SU-DHL-6 (cell line): ENCODE results near the gene SLC44A5.

Experiments
- H2AFZ ChIP-seq: fragments of 200-600 bp; sonication (generic); 2 replicates; pipeline ENCODE4 v1.6.1; 2014; ENCODE audit warnings: low read depth, mild to moderate bottlenecking, moderate library complexity, mixed read lengths, antibody characterized with exemption, low read length; ENCODE audit not compliant: severe bottlenecking
- H3F3A ChIP-seq: fragments of 200-600 bp; shearing (Covaris generic); 2 replicates; pipeline ENCODE4 v1.6.0; 2016; ENCODE audit warnings: antibody characterized with exemption, mild to moderate bottlenecking; ENCODE audit not compliant: insufficient read depth
- H3K27ac ChIP-seq: fragments of 200-600 bp; sonication (generic); 2 replicates; pipeline ENCODE4 v1.5.1; 2016; ENCODE audit warnings: low read depth, mild to moderate bottlenecking, low read length, moderate library complexity, mixed read lengths
- H3K27me3 ChIP-seq: fragments of 200-600 bp; sonication (generic), shearing (Covaris generic); 2 replicates; pipeline ENCODE4 v1.6.0; 2014; ENCODE audit warnings: mild to moderate bottlenecking, low read length
- H3K36me3 ChIP-seq: fragments of 200-600 bp; sonication (generic); 2 replicates; pipeline ENCODE4 v1.6.1; 2014; ENCODE audit warnings: mild to moderate bottlenecking, low read length, mixed read lengths
- H3K4me2 ChIP-seq: fragments of 300-600, 200-600 bp; shearing (Covaris generic), sonication (generic); 2 replicates; pipeline ENCODE4 v1.6.0; 2014; ENCODE audit warnings: low read length, low read depth, mild to moderate bottlenecking; ENCODE audit not compliant: poor library complexity, severe bottlenecking
- H3K4me3 ChIP-seq: fragments of 200-600 bp; sonication (generic); 2 replicates; pipeline ENCODE4 v1.5.1; 2014; ENCODE audit warnings: antibody characterized with exemption, low read length, mild to moderate bottlenecking, mixed read lengths; ENCODE audit not compliant: insufficient read depth, poor library complexity, severe bottlenecking
- H3K79me2 ChIP-seq: fragments of 200-600 bp; sonication (generic); 2 replicates; pipeline ENCODE4 v1.6.1; 2014; ENCODE audit warnings: mild to moderate bottlenecking, low read length, moderate library complexity; ENCODE audit not compliant: insufficient read depth
- H3K9ac ChIP-seq: fragments of 200-600 bp; sonication (generic); 2 replicates; pipeline ENCODE4 v1.7.0; 2014; ENCODE audit warnings: mild to moderate bottlenecking, low read length
- H3K9me2 ChIP-seq: fragments of 200-600 bp; sonication (generic); replicated peaks from 2 replicates; pipeline ENCODE4 v1.6.1; 2014; ENCODE audit warnings: low read length; ENCODE audit not compliant: insufficient read depth
- H3K9me3 ChIP-seq: fragments of 200-600 bp; sonication (generic); 2 replicates; pipeline ENCODE4 v1.6.1; 2014; ENCODE audit warnings: low read length, mixed read lengths; ENCODE audit not compliant: insufficient read depth
- H4K20me1 ChIP-seq: fragments of 200-600 bp; sonication (generic); 2 replicates; pipeline ENCODE4 v1.6.1; 2014; ENCODE audit warnings: low read depth, mild to moderate bottlenecking, antibody characterized with exemption, low read length, moderate library complexity, mixed read lengths
- EZH2phosphoT487 ChIP-seq: fragments of 200-600 bp; sonication (generic), shearing (Covaris generic); conservative IDR thresholded peaks from 2 replicates; pipeline ENCODE4 v1.6.1; 2018; ENCODE audit warnings: mild to moderate bottlenecking, antibody characterized with exemption, low read length, moderate library complexity, mixed read lengths
- TF ChIP-seq, protein P1 (sequence below): fragments of 200-600 bp; sonication (generic); IDR thresholded peaks from one replicate; pipeline ENCODE4 v1.5.1; 2017; ENCODE audit warnings: antibody characterized with exemption, mild to moderate bottlenecking, low read length, moderate library complexity; ENCODE audit not compliant: insufficient read depth, poor library complexity, severe bottlenecking

SLC44A5 gene

DNA sequence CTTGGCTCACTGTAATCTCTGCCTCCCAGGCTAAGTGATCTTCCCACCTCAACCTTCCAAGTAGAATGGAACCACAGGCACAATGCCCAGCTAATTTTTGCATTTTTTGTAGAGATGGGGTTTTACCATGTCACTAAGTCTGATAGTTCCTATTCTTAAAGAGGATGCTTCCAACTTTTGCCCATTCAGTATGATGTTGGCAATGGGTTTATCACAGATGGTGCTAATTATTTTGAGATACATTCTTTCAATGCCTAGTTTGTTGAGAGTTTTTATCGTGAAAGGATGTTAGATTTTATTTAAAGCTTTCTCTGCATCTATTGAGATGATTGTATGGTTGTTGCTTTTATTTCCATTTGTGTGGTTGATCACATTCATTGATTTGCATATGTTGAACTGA is 103.9 kb downstream of the SLC44A5 start:
- Histone ChIP-seq H3K9ac (no peak overlapping the region), H3K4me3 (no peak overlapping the region), H3F3A (no peaks in the 10 kb centered on the region), H2AFZ (no peak overlapping the region), H3K79me2 (no peaks in the 10 kb centered on the region), H3K4me2 (no peak overlapping the region), H3K36me3 (no peaks in the 10 kb centered on the region), H3K9me2 (no peaks in the 10 kb centered on the region), H4K20me1 (no peaks in the 10 kb centered on the region), H3K27me3 (no peaks in the 10 kb centered on the region), H3K9me3 (no peaks in the 10 kb centered on the region), H3K27ac (no peak overlapping the region)
- TF ChIP-seq EZH2phosphoT487: no peak
- TF ChIP-seq, protein P1, sequence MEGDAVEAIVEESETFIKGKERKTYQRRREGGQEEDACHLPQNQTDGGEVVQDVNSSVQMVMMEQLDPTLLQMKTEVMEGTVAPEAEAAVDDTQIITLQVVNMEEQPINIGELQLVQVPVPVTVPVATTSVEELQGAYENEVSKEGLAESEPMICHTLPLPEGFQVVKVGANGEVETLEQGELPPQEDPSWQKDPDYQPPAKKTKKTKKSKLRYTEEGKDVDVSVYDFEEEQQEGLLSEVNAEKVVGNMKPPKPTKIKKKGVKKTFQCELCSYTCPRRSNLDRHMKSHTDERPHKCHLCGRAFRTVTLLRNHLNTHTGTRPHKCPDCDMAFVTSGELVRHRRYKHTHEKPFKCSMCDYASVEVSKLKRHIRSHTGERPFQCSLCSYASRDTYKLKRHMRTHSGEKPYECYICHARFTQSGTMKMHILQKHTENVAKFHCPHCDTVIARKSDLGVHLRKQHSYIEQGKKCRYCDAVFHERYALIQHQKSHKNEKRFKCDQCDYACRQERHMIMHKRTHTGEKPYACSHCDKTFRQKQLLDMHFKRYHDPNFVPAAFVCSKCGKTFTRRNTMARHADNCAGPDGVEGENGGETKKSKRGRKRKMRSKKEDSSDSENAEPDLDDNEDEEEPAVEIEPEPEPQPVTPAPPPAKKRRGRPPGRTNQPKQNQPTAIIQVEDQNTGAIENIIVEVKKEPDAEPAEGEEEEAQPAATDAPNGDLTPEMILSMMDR: no peak

DNA sequence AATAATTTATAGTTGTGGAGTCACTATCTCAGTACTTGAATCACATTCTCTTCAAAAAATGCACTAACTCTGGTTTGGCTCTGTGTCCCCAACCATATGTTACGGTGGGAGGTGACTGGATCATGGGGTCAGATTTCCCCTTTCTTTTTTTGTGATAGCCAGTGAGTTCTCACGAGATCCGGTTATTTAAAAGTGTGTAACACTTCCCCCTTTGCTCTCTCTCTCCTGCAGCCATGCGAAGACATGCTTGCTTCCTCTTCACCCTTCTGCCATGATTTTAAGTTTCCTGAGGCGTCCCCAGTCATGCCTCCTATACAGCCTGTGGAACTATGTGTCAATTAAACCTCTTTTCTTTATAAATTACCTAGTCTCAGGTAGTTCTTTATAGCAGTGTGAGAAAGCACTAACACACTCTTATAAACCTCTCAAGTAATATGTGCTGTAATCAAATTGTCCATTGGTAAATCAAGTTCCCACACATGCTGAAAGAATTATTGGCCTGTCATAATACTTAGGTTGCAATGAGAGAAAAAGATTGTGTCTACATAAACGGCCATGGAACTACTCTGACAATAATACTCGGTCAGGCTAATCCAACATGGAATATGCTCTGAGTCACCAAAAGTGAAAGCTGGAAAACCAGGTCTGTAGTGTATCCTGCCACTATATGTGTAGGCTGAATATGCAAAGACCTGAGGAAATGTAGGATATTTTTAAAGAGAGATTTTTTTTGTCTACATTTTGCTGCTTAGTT is 107.5 kb downstream of the SLC44A5 start:
- no peaks in the 10 kb centered on the region for H3F3A ChIP-seq
- no peaks in the 10 kb centered on the region for H3K79me2 ChIP-seq
- no peaks in the 10 kb centered on the region for H3K9me2 ChIP-seq
- H3K27ac ChIP-seq: no peak overlapping the region
- H3K9ac ChIP-seq: no peak overlapping the region
- no peaks in the 10 kb centered on the region for H4K20me1 ChIP-seq
- H3K4me3 ChIP-seq: no peak overlapping the region
- no peaks in the 10 kb centered on the region for H3K9me3 ChIP-seq
- no peaks in the 10 kb centered on the region for H3K36me3 ChIP-seq
- H3K27me3 ChIP-seq: no peaks in the 10 kb centered on the region
- no peak overlapping the region for H3K4me2 ChIP-seq
- H2AFZ ChIP-seq: no peak overlapping the region
- TF ChIP-seq, protein P1: no peak
- TF ChIP-seq EZH2phosphoT487: no peak

DNA sequence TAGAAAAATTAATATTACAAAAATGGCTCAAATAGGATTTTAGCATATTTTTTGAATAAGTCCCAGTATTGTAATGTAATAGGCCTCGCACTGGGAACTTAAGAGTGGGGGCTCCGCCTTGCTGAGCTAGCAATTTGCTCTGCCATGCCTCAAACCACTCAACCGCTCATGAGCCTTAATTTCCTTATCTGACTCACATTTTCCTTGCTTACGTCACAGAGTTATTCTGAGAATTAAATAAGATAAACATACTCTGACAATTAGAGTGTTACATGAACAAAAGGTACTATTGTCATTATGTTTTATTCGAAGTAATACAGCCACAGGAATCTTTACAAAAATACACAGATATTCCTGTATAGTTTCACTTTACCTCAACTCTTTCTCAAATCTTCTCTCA is 108.1 kb downstream of the SLC44A5 start:
- Histone ChIP-seq H3K79me2 (no peaks in the 10 kb centered on the region), H3K4me3 (no peak overlapping the region), H3K9me2 (no peaks in the 10 kb centered on the region), H3K36me3 (no peaks in the 10 kb centered on the region), H3K4me2 (no peak overlapping the region), H3K9me3 (no peaks in the 10 kb centered on the region), H3K27ac (no peak overlapping the region), H2AFZ (no peak overlapping the region), H4K20me1 (no peaks in the 10 kb centered on the region), H3K9ac (no peak overlapping the region), H3K27me3 (no peaks in the 10 kb centered on the region), H3F3A (no peaks in the 10 kb centered on the region)
- TF ChIP-seq EZH2phosphoT487: no peak
- TF ChIP-seq, protein P1: no peak
